HCT116 (cell line): ENCODE results near the gene STIM1. TPM values are rescaled to one million over a fixed set of nuclear protein-coding genes. Genes with fewer than 3 reads are reported as not detected.

Experiments
- ATAC-seq: fragments of 200-7000 bp; cut with Tn5 transposase; 2 replicates; pipeline ENCODE4 v1.9.1; 2020; ENCODE audit warnings: mild to moderate bottlenecking, moderate library complexity
- BruUV-seq: library from RNA; stranded (reverse); fragments of 400-500 nt; replicated peaks from 2 replicates; lab custom pipeline; 2021; lab: Mats Ljungman, UMichigan
- CTCF ChIA-PET: fragments of 300-600 bp; sonication (Branson Sonifier 250); formaldehyde crosslinking; loops from one replicate; lab custom pipeline; 2021; ENCODE audit warnings: antibody characterized with exemption; lab: Charles Lee
- POLR2A ChIA-PET: fragments of 300-600, 350-600 bp; sonication (Branson Sonifier 250); formaldehyde crosslinking; loops from one replicate; lab custom pipeline; 2021; ENCODE audit warnings: antibody characterized with exemption; lab: Charles Lee
- RAD21 ChIA-PET, 2 experiments: fragments of 300-600 bp; sonication (Branson Sonifier 250); formaldehyde crosslinking; loops; one replicate each; lab custom pipeline; 2023; ENCODE audit warnings: low total read pairs in 2 of 2; ENCODE audit not compliant: uncharacterized antibody in 2 of 2, unreplicated experiment in 2 of 2, low non-redundant PET in 1 of 2; lab: Charles Lee
- DNase-seq: peaks from one replicate; pipeline ENCODE4 v3.0.0-alpha.2; 2010; ENCODE audit warnings: low read depth, low spot score
- H2AFZ ChIP-seq: fragments of 200-600 bp; shearing (Covaris generic), sonication (generic); 2 replicates; pipeline ENCODE4 v1.6.1; 2017; ENCODE audit warnings: low read depth, mixed run types, mixed read lengths, antibody characterized with exemption, low read length; ENCODE audit not compliant: poor library complexity, severe bottlenecking
- H3K27ac ChIP-seq: 2 replicates; pipeline ENCODE4 v1.5.1; 2012; ENCODE audit warnings: low read depth, low read length
- H3K27me3 ChIP-seq: fragments of 200-600 bp; sonication (generic); 2 replicates; pipeline ENCODE4 v1.6.1; 2016; ENCODE audit warnings: mixed run types, low read length, mixed read lengths; ENCODE audit not compliant: insufficient read depth
- H3K36me3 ChIP-seq, 2 experiments: fragments of 200-500 bp in 1 of 2; fragments of 200-600 bp in 1 of 2; sonication (Bioruptor generic) in 1 of 2; sonication (generic) in 1 of 2; 2 replicates each; pipeline versions ENCODE4 v1.5.1 to v1.6.1; 2014 to 2016; ENCODE audit warnings: low read length in 2 of 2, inconsistent platforms in 1 of 2, mixed read lengths in 1 of 2, mixed run types in 1 of 2; ENCODE audit not compliant: insufficient read depth in 2 of 2, control insufficient read depth in 1 of 2
- H3K4me1 ChIP-seq, 2 experiments: fragments of 200-600 bp in 1 of 2; sonication (generic) in 1 of 2; 2 replicates each; pipeline versions ENCODE4 v1.5.1 to v1.6.1; 2012 to 2017; ENCODE audit warnings: low read length in 2 of 2, inconsistent platforms in 1 of 2, mild to moderate bottlenecking in 1 of 2, mixed read lengths in 1 of 2, mixed run types in 1 of 2, moderate library complexity in 1 of 2; ENCODE audit not compliant: insufficient read depth in 2 of 2, control insufficient read depth in 1 of 2
- H3K4me2 ChIP-seq: fragments of 200-600 bp; sonication (generic); 2 replicates; pipeline ENCODE4 v1.6.1; 2017; ENCODE audit warnings: mixed run types, low read length, mixed read lengths
- H3K4me3 ChIP-seq, 2 experiments: fragments of 200-600 bp in 1 of 2; sonication (generic) in 1 of 2; replicated peaks in 1 of 2; 2 replicates each; pipeline ENCODE4 v1.5.1; 2011 to 2016; ENCODE audit warnings: low read length in 2 of 2, control low read depth in 1 of 2, low read depth in 1 of 2, mild to moderate bottlenecking in 1 of 2, mixed read lengths in 1 of 2, mixed run types in 1 of 2
- H3K79me2 ChIP-seq: fragments of 200-600 bp; sonication (generic); 2 replicates; pipeline ENCODE4 v1.6.1; 2017; ENCODE audit warnings: mild to moderate bottlenecking, mixed run types, low read length, moderate library complexity, mixed read lengths; ENCODE audit not compliant: insufficient read depth
- H3K9ac ChIP-seq: fragments of 200-600 bp; sonication (generic); 2 replicates; pipeline ENCODE4 v1.6.1; 2016; ENCODE audit warnings: low read length, mixed read lengths
- H3K9me2 ChIP-seq: fragments of 200-600 bp; sonication (generic), shearing (Covaris generic); 2 replicates; pipeline ENCODE4 v1.6.1; 2017; ENCODE audit warnings: mixed run types, mild to moderate bottlenecking, moderate library complexity; ENCODE audit not compliant: insufficient read depth
- H3K9me3 ChIP-seq, 2 experiments: fragments of 200-500 bp in 1 of 2; fragments of 200-600 bp in 1 of 2; sonication (Bioruptor generic) in 1 of 2; sonication (generic) in 1 of 2; 2 replicates each; pipeline ENCODE4 v1.6.1; 2014 to 2017; ENCODE audit warnings: low read length in 2 of 2, mixed read lengths in 2 of 2, inconsistent platforms in 1 of 2, low read depth in 1 of 2, mild to moderate bottlenecking in 1 of 2, mixed run types in 1 of 2, moderate library complexity in 1 of 2; ENCODE audit not compliant: control insufficient read depth in 1 of 2, insufficient read depth in 1 of 2
- H4K20me1 ChIP-seq: fragments of 200-600 bp; sonication (generic), shearing (Covaris generic); 2 replicates; pipeline ENCODE4 v1.6.1; 2017; ENCODE audit warnings: mixed run types, mild to moderate bottlenecking, moderate library complexity; ENCODE audit not compliant: insufficient read depth
- ATF3 ChIP-seq: IDR thresholded peaks from 2 replicates; pipeline ENCODE4 v1.6.1; 2012
- EGR1 ChIP-seq: IDR thresholded peaks from 2 replicates; pipeline ENCODE4 v1.6.1; 2012; ENCODE audit warnings: low read depth
- ELF1 ChIP-seq: IDR thresholded peaks from 2 replicates; pipeline ENCODE4 v1.6.1; 2012; ENCODE audit warnings: low read depth, borderline replicate concordance
- EZH2phosphoT487 ChIP-seq: fragments of 200-600 bp; IDR thresholded peaks from 2 replicates; pipeline ENCODE4 v1.6.1; 2018; ENCODE audit warnings: antibody characterized with exemption, borderline replicate concordance
- POLR2AphosphoS5 ChIP-seq: IDR thresholded peaks from 2 replicates; pipeline ENCODE4 v1.6.1; 2011; ENCODE audit warnings: mild to moderate bottlenecking, low read depth, low read length, moderate library complexity
- SRF ChIP-seq: IDR thresholded peaks from 2 replicates; pipeline ENCODE4 v1.6.1; 2012; ENCODE audit warnings: low read depth
- TCF7L2 ChIP-seq: IDR thresholded peaks from 2 replicates; pipeline ENCODE4 v1.7.0; 2011; ENCODE audit warnings: borderline replicate concordance, inconsistent platforms; ENCODE audit not compliant: insufficient read depth, insufficient read length; ENCODE audit errors: extremely low read depth
- YY1 ChIP-seq: IDR thresholded peaks from 2 replicates; pipeline ENCODE4 v1.6.1; 2011; ENCODE audit warnings: low read length, low read depth, moderate library complexity, mild to moderate bottlenecking; ENCODE audit not compliant: insufficient replicate concordance; ENCODE audit errors: extremely low read depth
- ZBTB33 ChIP-seq: IDR thresholded peaks from 2 replicates; pipeline ENCODE4 v1.6.1; 2011; ENCODE audit warnings: mild to moderate bottlenecking, low read length, moderate library complexity; ENCODE audit not compliant: insufficient replicate concordance; ENCODE audit errors: extremely low read depth
- ZFX ChIP-seq: fragments of 450-650 bp; IDR thresholded peaks from 2 replicates; pipeline ENCODE4 v1.6.1; 2017
- intact Hi-C: fragments of 100-400 bp; cut with micrococcal nuclease; formaldehyde crosslinking; loops from 2 replicates; pipeline ENCODE4 v1.10.0; 2022
- total RNA-seq: library from RNA; stranded (reverse); gene quantifications from one replicate; pipeline ENCODE4 v1.2.1, GENCODE V29; 2021; ENCODE audit not compliant: unreplicated experiment
- TF ChIP-seq, protein P1 (sequence below): IDR thresholded peaks from 2 replicates; pipeline ENCODE4 v1.6.1; 2012
- TF ChIP-seq, protein P2 (sequence below), 3 experiments: fragments of 200-600 bp in 1 of 3; sonication (generic) in 1 of 3; IDR thresholded peaks in 2 of 3; conservative IDR thresholded peaks in 1 of 3; 2 replicates each; pipeline ENCODE4 v1.5.1; 2012 to 2017; ENCODE audit warnings: low read depth in 2 of 3, low read length in 2 of 3, antibody characterized with exemption in 1 of 3, borderline replicate concordance in 1 of 3, control low read depth in 1 of 3, mild to moderate bottlenecking in 1 of 3, mixed read lengths in 1 of 3, mixed run types in 1 of 3, moderate library complexity in 1 of 3; ENCODE audit not compliant: insufficient read depth in 1 of 3

STIM1 gene
- total RNA-seq, 1 experiment from 2014 or later = 22.3 TPM

DNA sequence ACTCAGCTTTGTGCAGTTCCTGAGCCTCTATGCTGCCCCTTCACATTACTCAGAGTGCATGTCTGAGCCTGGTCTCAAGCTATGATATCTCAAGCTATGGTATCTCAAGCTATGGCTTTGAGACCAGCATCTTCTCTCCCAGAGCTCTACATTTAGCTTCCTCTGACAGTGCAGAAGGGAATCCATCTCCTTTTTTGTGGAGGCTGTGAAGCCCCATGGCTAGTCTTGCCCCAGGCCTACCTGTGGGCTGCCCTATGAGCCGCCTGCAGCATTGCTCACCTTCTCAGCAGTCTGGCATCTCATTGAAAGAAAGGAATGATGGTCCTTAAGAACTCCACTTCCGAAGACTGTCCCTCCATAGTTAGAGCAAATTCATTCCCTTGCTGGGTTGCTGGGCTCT, 34.5 kb upstream of the STIM1 start:
- BruUV-seq = no TSS peak
- POLR2A ChIA-PET = no interaction called here
- Histone ChIP-seq H3K36me3 (peaks cover 4 to 6% of the 10 kb centered on the region in 2 experiments; a peak in 1 of 4 replicates), H3K79me2 (no peaks in the 10 kb centered on the region), H3K9me2 (no peaks in the 10 kb centered on the region), H3K9me3 (no peaks in the 10 kb centered on the region), H3K4me1 (peaks cover 2 to 13% of the 10 kb centered on the region in 2 experiments; a peak in 1 of 4 replicates), H2AFZ (no peak overlapping the region), H3K27ac (no peak overlapping the region), H4K20me1 (no peaks in the 10 kb centered on the region), H3K9ac (no peak overlapping the region), H3K27me3 (no peaks in the 10 kb centered on the region), H3K4me2 (no peak overlapping the region), H3K4me3 (no peak overlapping the region)
- no peak for ATAC-seq
- intact Hi-C loops = no loop called here
- DNase-seq = no peak
- no peak for TF ChIP-seq SRF
- no peak for TF ChIP-seq ELF1
- TF ChIP-seq ZBTB33 = no peak
- no peak for TF ChIP-seq ZFX
- no peak for TF ChIP-seq EGR1
- TF ChIP-seq, protein P1, sequence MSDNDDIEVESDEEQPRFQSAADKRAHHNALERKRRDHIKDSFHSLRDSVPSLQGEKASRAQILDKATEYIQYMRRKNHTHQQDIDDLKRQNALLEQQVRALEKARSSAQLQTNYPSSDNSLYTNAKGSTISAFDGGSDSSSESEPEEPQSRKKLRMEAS = no peak
- TF ChIP-seq, protein P2, sequence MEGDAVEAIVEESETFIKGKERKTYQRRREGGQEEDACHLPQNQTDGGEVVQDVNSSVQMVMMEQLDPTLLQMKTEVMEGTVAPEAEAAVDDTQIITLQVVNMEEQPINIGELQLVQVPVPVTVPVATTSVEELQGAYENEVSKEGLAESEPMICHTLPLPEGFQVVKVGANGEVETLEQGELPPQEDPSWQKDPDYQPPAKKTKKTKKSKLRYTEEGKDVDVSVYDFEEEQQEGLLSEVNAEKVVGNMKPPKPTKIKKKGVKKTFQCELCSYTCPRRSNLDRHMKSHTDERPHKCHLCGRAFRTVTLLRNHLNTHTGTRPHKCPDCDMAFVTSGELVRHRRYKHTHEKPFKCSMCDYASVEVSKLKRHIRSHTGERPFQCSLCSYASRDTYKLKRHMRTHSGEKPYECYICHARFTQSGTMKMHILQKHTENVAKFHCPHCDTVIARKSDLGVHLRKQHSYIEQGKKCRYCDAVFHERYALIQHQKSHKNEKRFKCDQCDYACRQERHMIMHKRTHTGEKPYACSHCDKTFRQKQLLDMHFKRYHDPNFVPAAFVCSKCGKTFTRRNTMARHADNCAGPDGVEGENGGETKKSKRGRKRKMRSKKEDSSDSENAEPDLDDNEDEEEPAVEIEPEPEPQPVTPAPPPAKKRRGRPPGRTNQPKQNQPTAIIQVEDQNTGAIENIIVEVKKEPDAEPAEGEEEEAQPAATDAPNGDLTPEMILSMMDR (IDR thresholded peaks at IDR 0.05 in 2 of 3, conservative IDR thresholded peaks at IDR 0.05 in 1 of 3; ENCODE audit: borderline replicate concordance in 1 of 3, insufficient read depth in 1 of 3, low read depth in 2 of 3, low read length in 2 of 3) = no peak
- TF ChIP-seq ATF3 = no peak
- no peak for TF ChIP-seq YY1
- TF ChIP-seq TCF7L2 = no peak
- no peak for TF ChIP-seq EZH2phosphoT487
- TF ChIP-seq POLR2AphosphoS5 = no peak
- CTCF ChIA-PET = interaction anchor here (1.0 to 4.1 kb wide), 2 partner anchors 13 to 34 kb away, joined by 5 to 16 read pairs; partner anchors contain the start of genes PGAP2 and STIM1
- RAD21 ChIA-PET = no interaction called here
